ENCODE results near the gene TUBGCP6.

DNA sequence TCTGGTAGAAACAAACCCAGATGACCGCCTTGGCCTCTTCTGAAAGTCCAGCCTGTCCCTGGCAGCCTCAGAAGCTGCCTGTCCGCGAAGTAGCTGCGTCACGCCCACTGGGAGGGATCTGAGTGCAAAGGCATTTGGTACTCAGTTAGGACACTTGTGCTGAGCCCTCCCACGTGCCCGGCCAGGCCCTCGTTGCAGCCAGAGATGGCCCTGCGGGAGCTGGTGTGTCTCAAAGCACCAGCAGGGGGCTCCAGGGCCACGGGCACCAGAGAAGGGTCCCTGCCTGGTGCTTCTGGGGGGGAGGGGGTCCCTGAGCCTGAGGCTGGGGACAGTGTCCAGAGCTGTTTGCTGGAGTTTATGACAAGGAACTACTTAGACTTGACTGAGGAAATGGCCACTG lies 38.2 kb downstream of the TUBGCP6 start:
- TF ChIP-seq, protein P1, sequence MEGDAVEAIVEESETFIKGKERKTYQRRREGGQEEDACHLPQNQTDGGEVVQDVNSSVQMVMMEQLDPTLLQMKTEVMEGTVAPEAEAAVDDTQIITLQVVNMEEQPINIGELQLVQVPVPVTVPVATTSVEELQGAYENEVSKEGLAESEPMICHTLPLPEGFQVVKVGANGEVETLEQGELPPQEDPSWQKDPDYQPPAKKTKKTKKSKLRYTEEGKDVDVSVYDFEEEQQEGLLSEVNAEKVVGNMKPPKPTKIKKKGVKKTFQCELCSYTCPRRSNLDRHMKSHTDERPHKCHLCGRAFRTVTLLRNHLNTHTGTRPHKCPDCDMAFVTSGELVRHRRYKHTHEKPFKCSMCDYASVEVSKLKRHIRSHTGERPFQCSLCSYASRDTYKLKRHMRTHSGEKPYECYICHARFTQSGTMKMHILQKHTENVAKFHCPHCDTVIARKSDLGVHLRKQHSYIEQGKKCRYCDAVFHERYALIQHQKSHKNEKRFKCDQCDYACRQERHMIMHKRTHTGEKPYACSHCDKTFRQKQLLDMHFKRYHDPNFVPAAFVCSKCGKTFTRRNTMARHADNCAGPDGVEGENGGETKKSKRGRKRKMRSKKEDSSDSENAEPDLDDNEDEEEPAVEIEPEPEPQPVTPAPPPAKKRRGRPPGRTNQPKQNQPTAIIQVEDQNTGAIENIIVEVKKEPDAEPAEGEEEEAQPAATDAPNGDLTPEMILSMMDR (IDR thresholded peaks at IDR 0.05; ENCODE audit: extremely low read depth in 1 of 2, insufficient read depth in 1 of 2, low read depth in 1 of 2, low read length in 2 of 2), result peak; percentile 51 to 68
- TF ChIP-seq POLR2A (IDR thresholded peaks at IDR 0.05; ENCODE audit: low read depth, low read length), result no peak

All from endothelial cell of umbilical vein (primary cell).